ENCODE measurements around the gene DCAF12.

Gene DCAF12

GRCh38 chr9:34072868-34073590 lies 53.5 kb downstream of the DCAF12 start:
- peaks cover 38% of the 10 kb centered on the region for H3K4me1 ChIP-seq (ENCODE audit: insufficient read depth, poor library complexity, severe bottlenecking)
- TF ChIP-seq CTCF (IDR thresholded peaks at IDR 0.05; ENCODE audit: poor library complexity, severe bottlenecking): no peak
- H3K27ac ChIP-seq (ENCODE audit: poor library complexity, severe bottlenecking): peak overlapping the region; percentile 87
- no peaks in the 10 kb centered on the region for H3K36me3 ChIP-seq (ENCODE audit: low read depth)
- peak; percentile 84 for ATAC-seq (ENCODE audit: low read depth)
- H3K27me3 ChIP-seq (ENCODE audit: insufficient read depth, poor library complexity, severe bottlenecking): no peaks in the 10 kb centered on the region
- H3K9me3 ChIP-seq (ENCODE audit: severe bottlenecking): no peaks in the 10 kb centered on the region
- peak; percentile 61 for DNase-seq (ENCODE audit: low spot score)
- no peak overlapping the region for H3K4me3 ChIP-seq (ENCODE audit: severe bottlenecking)

GRCh38 chr9:34072410-34072809 lies 54.1 kb downstream of the DCAF12 start:
- H3K9me3 ChIP-seq (ENCODE audit: severe bottlenecking): no peaks in the 10 kb centered on the region
- peak; percentile 87 for DNase-seq (ENCODE audit: low spot score)
- no peak for TF ChIP-seq CTCF (IDR thresholded peaks at IDR 0.05; ENCODE audit: poor library complexity, severe bottlenecking)
- H3K27me3 ChIP-seq (ENCODE audit: insufficient read depth, poor library complexity, severe bottlenecking): no peaks in the 10 kb centered on the region
- no peaks in the 10 kb centered on the region for H3K36me3 ChIP-seq (ENCODE audit: low read depth)
- H3K27ac ChIP-seq (ENCODE audit: poor library complexity, severe bottlenecking): peak overlapping the region; percentile 87
- H3K4me1 ChIP-seq (ENCODE audit: insufficient read depth, poor library complexity, severe bottlenecking): peaks cover 38% of the 10 kb centered on the region
- ATAC-seq (ENCODE audit: low read depth): peak; percentile 76
- no peak overlapping the region for H3K4me3 ChIP-seq (ENCODE audit: severe bottlenecking)

- H3K27ac ChIP-seq (ENCODE audit: poor library complexity, severe bottlenecking): peak overlapping the region; percentile 87
- ATAC-seq (ENCODE audit: low read depth) (no peak), DNase-seq (ENCODE audit: low spot score) (no peak)
- no peak overlapping the region for H3K4me3 ChIP-seq (ENCODE audit: severe bottlenecking)
- H3K9me3 ChIP-seq (ENCODE audit: severe bottlenecking): no peaks in the 10 kb centered on the region
- peaks cover 38% of the 10 kb centered on the region for H3K4me1 ChIP-seq (ENCODE audit: insufficient read depth, poor library complexity, severe bottlenecking)
- H3K27me3 ChIP-seq (ENCODE audit: insufficient read depth, poor library complexity, severe bottlenecking): no peaks in the 10 kb centered on the region
- no peaks in the 10 kb centered on the region for H3K36me3 ChIP-seq (ENCODE audit: low read depth)
- no peak for TF ChIP-seq CTCF (IDR thresholded peaks at IDR 0.05; ENCODE audit: poor library complexity, severe bottlenecking)
Observed at GRCh38 chr9:34070606-34071324, 55.7 kb downstream of the DCAF12 start.

GRCh38 chr9:34069831-34070230 lies 56.7 kb downstream of the DCAF12 start:
- H3K4me3 ChIP-seq (ENCODE audit: severe bottlenecking): no peak overlapping the region
- no peaks in the 10 kb centered on the region for H3K27me3 ChIP-seq (ENCODE audit: insufficient read depth, poor library complexity, severe bottlenecking)
- peak overlapping the region; percentile 87 for H3K27ac ChIP-seq (ENCODE audit: poor library complexity, severe bottlenecking)
- H3K9me3 ChIP-seq (ENCODE audit: severe bottlenecking): no peaks in the 10 kb centered on the region
- no peak for DNase-seq (ENCODE audit: low spot score)
- H3K4me1 ChIP-seq (ENCODE audit: insufficient read depth, poor library complexity, severe bottlenecking): peaks cover 38% of the 10 kb centered on the region
- ATAC-seq (ENCODE audit: low read depth): no peak
- no peak for TF ChIP-seq CTCF (IDR thresholded peaks at IDR 0.05; ENCODE audit: poor library complexity, severe bottlenecking)
- H3K36me3 ChIP-seq (ENCODE audit: low read depth): no peaks in the 10 kb centered on the region

- H3K36me3 ChIP-seq (ENCODE audit: low read depth): no peaks in the 10 kb centered on the region
- peaks cover 12% of the 10 kb centered on the region for H3K4me1 ChIP-seq (ENCODE audit: insufficient read depth, poor library complexity, severe bottlenecking)
- ATAC-seq (ENCODE audit: low read depth) (no peak), DNase-seq (ENCODE audit: low spot score) (no peak)
- no peaks in the 10 kb centered on the region for H3K9me3 ChIP-seq (ENCODE audit: severe bottlenecking)
- H3K27ac ChIP-seq (ENCODE audit: poor library complexity, severe bottlenecking): no peak overlapping the region
- H3K27me3 ChIP-seq (ENCODE audit: insufficient read depth, poor library complexity, severe bottlenecking): no peaks in the 10 kb centered on the region
- TF ChIP-seq CTCF (IDR thresholded peaks at IDR 0.05; ENCODE audit: poor library complexity, severe bottlenecking): no peak
- no peak overlapping the region for H3K4me3 ChIP-seq (ENCODE audit: severe bottlenecking)
Observed at GRCh38 chr9:34065541-34065940, 61.0 kb downstream of the DCAF12 start.

All from RWPE2 (cell line).